Spleen (tissue), 11 donors: ENCODE results near the gene PGM2. TPM values are rescaled to one million over a fixed set of nuclear protein-coding genes. Genes with fewer than 3 reads are reported as not detected.
"Not testable (repeated sequence)": the region's sequence is repeated elsewhere in the genome, so short reads cannot be mapped to it uniquely, and the experiment has no call there.

ENCODE experiments used
- DNase-seq: peaks from one replicate; pipeline ENCODE4 v3.0.0-alpha.2; 2020
- H3K27ac ChIP-seq, 8 donors: fragments of 200-600 bp; sonication (generic) in 7 of 8; 1 replicate in 4 of 8; 2 replicates in 4 of 8; pipeline versions ENCODE4 v1.5.0 to v1.8.0; 2016 to 2021; ENCODE audit warnings: inconsistent platforms in 4 of 8, mild to moderate bottlenecking in 4 of 8, moderate library complexity in 1 of 8
- H3K27me3 ChIP-seq, 7 donors: fragments of 200-600 bp; sonication (generic) in 6 of 7; replicated peaks in 1 of 7; 1 replicate in 4 of 7; 2 replicates in 3 of 7; pipeline versions ENCODE4 v1.5.0 to v1.8.0; 2016 to 2021; ENCODE audit warnings: inconsistent platforms in 3 of 7, mild to moderate bottlenecking in 1 of 7
- H3K36me3 ChIP-seq, 6 donors: fragments of 200-600 bp; sonication (generic) in 5 of 6; 1 replicate in 4 of 6; 2 replicates in 2 of 6; pipeline versions ENCODE4 v1.5.0 to v1.8.0; 2016 to 2021; ENCODE audit warnings: inconsistent platforms in 2 of 6
- H3K4me1 ChIP-seq, 6 donors: fragments of 200-600 bp; sonication (generic) in 5 of 6; 1 replicate in 3 of 6; 2 replicates in 3 of 6; pipeline versions ENCODE4 v1.5.0 to v1.8.0; 2016 to 2021; ENCODE audit warnings: inconsistent platforms in 3 of 6
- H3K4me3 ChIP-seq, 8 donors: fragments of 200-600 bp; sonication (generic) in 7 of 8; 1 replicate in 4 of 8; 2 replicates in 4 of 8; pipeline versions ENCODE4 v1.5.0 to v1.8.0; 2016 to 2021; ENCODE audit warnings: inconsistent platforms in 4 of 8, mild to moderate bottlenecking in 4 of 8, moderate library complexity in 2 of 8
- H3K9me3 ChIP-seq, 8 donors: fragments of 200-600 bp; sonication (generic) in 7 of 8; 1 replicate in 4 of 8; 2 replicates in 4 of 8; pipeline versions ENCODE4 v1.5.0 to v1.8.0; 2016 to 2021; ENCODE audit warnings: inconsistent platforms in 4 of 8
- CTCF ChIP-seq, 11 experiments: fragments of 200-600 bp in 7 of 11; fragments of 450-650 bp in 4 of 11; sonication (generic) in 4 of 11; IDR thresholded peaks in 8 of 11; conservative IDR thresholded peaks in 3 of 11; 1 replicate in 7 of 11; 2 replicates in 4 of 11; pipeline versions ENCODE4 v1.4.0 to v1.8.0; 2016 to 2021; ENCODE audit warnings: antibody characterized with exemption in 11 of 11, inconsistent platforms in 4 of 11, mild to moderate bottlenecking in 1 of 11
- POLR2A ChIP-seq, 3 donors: fragments of 450-650 bp; IDR thresholded peaks; one replicate each; pipeline ENCODE4 v1.5.1; 2017; ENCODE audit warnings: antibody characterized with exemption in 3 of 3, mild to moderate bottlenecking in 1 of 3
- POLR2AphosphoS5 ChIP-seq, 3 donors: sonication (generic); formaldehyde crosslinking; IDR thresholded peaks; one replicate each; pipeline ENCODE4 v1.5.1; 2017; ENCODE audit warnings: antibody characterized with exemption in 3 of 3
- WGBS, 5 donors: extraction: QIAGEN DNeasy Blood & Tissue Kit in 3 of 5; methylation state at CpG; one replicate each; pipeline versions ENCODE4 v1.1.5 to v1.1.7; 2013 to 2018; 5-methylcytosine and 5-hydroxymethylcytosine counted together
- intact Hi-C: fragments of 100-400 bp; cut with DNase I; formaldehyde crosslinking; loops from one replicate; pipeline ENCODE4 v1.15.0; 2023; ENCODE audit warnings: low total_unique reads
- polyA plus RNA-seq, 3 donors: library from polyadenylated mRNA; stranded (reverse); fragments of 200-250 nt; gene quantifications; one replicate each; pipeline ENCODE4 v1.2.1, GENCODE V29; 2013
- total RNA-seq, 7 donors: library from RNA; depleted of rRNA in 3 of 7; stranded (reverse); fragments of >200 nt in 3 of 7; fragmentation: NEBNext Ultra II Directional in 4 of 7; extraction: Animal tissue kit (Norgen Biotek cat#: 25700) in 4 of 7; gene quantifications; one replicate each; pipeline versions ENCODE4 v1.1.0 to v1.2.1, GENCODE V29; 2016 to 2021
- donor health status: healthy with polysubstance abuse.
- donor health status: DM: no; HTN: no; CAD: no; lungs with moderate emphysema.
- donor health status: DM: no; HTN: no; CAD: no.
- donor health status: Bipolar disorder and iron deficiency.
- donor health status: healthy.
- donor health status: DM: no; HTN: no; CAD: no.
- donor health status: DM: yes; HTN: yes; CAD: no.

Gene PGM2
- total and polyA plus RNA-seq, 10 donors: 5.4 to 43.7 (median 27.4) TPM

GRCh38 chr4:37821953-37822605 is 4.4 kb upstream of the PGM2 start:
- H3K27ac ChIP-seq: no peak overlapping the region
- TF ChIP-seq POLR2A (IDR thresholded peaks at IDR 0.05) (no peak), CTCF (IDR thresholded peaks at IDR 0.05 in 8 of 11, conservative IDR thresholded peaks at IDR 0.05 in 3 of 11) (no peak), POLR2AphosphoS5 (IDR thresholded peaks at IDR 0.05) (no peak)
- peaks cover 0 to 16% (median 9%) of the 10 kb centered on the region in 6 donors for H3K4me1 ChIP-seq
- H3K27me3 ChIP-seq: no peaks in the 10 kb centered on the region
- H3K4me3 ChIP-seq: no peak overlapping the region
- DNase-seq: no peak
- H3K9me3 ChIP-seq: no peaks in the 10 kb centered on the region
- intact Hi-C loops: no loop called here
- WGBS, 5 donors: 50 to 62% (median 57%) methylated on average over 4 of the region's 4 CpGs
- no peaks in the 10 kb centered on the region for H3K36me3 ChIP-seq

GRCh38 chr4:37825501-37825900 is 985 bp upstream of the PGM2 start:
- H3K36me3 ChIP-seq, DNase-seq, H3K9me3 ChIP-seq, intact Hi-C loops, H3K27me3 ChIP-seq: not testable (repeated sequence)
- WGBS, 5 donors: 6 to 9% (median 6%) methylated on average over 9 of the region's 9 CpGs
- H3K4me1 ChIP-seq: peaks cover 9 to 46% (median 30%) of the 10 kb centered on the region in 6 donors
- peak overlapping the region; percentile 67 to 98 (median 89) for H3K4me3 ChIP-seq
- peak overlapping the region; percentile 81 to 92 (median 86) for H3K27ac ChIP-seq

- Histone ChIP-seq H3K9me3 (no peaks in the 10 kb centered on the region), H3K27me3 (no peaks in the 10 kb centered on the region), H3K36me3 (peaks cover 0 to 12% (median 10%) of the 10 kb centered on the region in 6 donors), H3K4me3 (peak overlapping the region; percentile 67 to 98 (median 89)), H3K27ac (peak overlapping the region; percentile 81 to 92 (median 86)), H3K4me1 (peaks cover 9 to 46% (median 30%) of the 10 kb centered on the region in 6 donors)
- 0 to 1% (median 1%) methylated on average over 14 of the region's 14 CpGs for WGBS, 5 donors
- intact Hi-C loops: no loop called here
- DNase-seq: no peak
- no peak for TF ChIP-seq POLR2AphosphoS5 (IDR thresholded peaks at IDR 0.05)
- TF ChIP-seq CTCF (IDR thresholded peaks at IDR 0.05 in 8 of 11, conservative IDR thresholded peaks at IDR 0.05 in 3 of 11): no peak
- TF ChIP-seq POLR2A (IDR thresholded peaks at IDR 0.05): no peak
Measured at GRCh38 chr4:37825968-37826294, 555 bp upstream of the PGM2 start.

GRCh38 chr4:37827030-37827685 is 672 bp downstream of the PGM2 start:
- Histone ChIP-seq H3K36me3 (peaks cover 0 to 25% (median 18%) of the 10 kb centered on the region in 6 donors), H3K4me3 (peak overlapping the region; percentile 67 to 98 (median 89)), H3K27ac (peak overlapping the region; percentile 81 to 92 (median 86)), H3K27me3 (no peaks in the 10 kb centered on the region), H3K4me1 (peaks cover 9 to 42% (median 30%) of the 10 kb centered on the region in 6 donors), H3K9me3 (no peaks in the 10 kb centered on the region)
- DNase-seq: no peak
- TF ChIP-seq POLR2AphosphoS5 (IDR thresholded peaks at IDR 0.05) (no peak), CTCF (IDR thresholded peaks at IDR 0.05 in 8 of 11, conservative IDR thresholded peaks at IDR 0.05 in 3 of 11) (no peak), POLR2A (IDR thresholded peaks at IDR 0.05) (no peak)
- intact Hi-C loops: no loop called here
- WGBS, 5 donors: 4 to 6% (median 5%) methylated on average over 34 to 38 of the region's 38 CpGs
